GM12878 (cell line): ENCODE results near the gene TTLL3. TPM values are rescaled to one million over a fixed set of nuclear protein-coding genes. Genes with fewer than 3 reads are reported as not detected.
A peak's percentile ranks its signal among the peaks of the same experiment; 100 is the strongest.

ENCODE experiments used
- CHD2 ChIP-seq: IDR thresholded peaks from 2 replicates; pipeline ENCODE4 v1.6.1; 2011; ENCODE audit warnings: low read depth, low read length, improper control_type of control experiment, borderline replicate concordance
- CREM ChIP-seq: IDR thresholded peaks from 2 replicates; pipeline ENCODE4 v1.6.1; 2014; ENCODE audit warnings: antibody characterized with exemption, low read depth
- EED ChIP-seq: sonication (generic); IDR thresholded peaks from 2 replicates; pipeline ENCODE4 v1.6.1; 2016; ENCODE audit warnings: antibody characterized with exemption, low read depth
- EP300 ChIP-seq, 2 experiments: fragments of 150-350 bp in 1 of 2; IDR thresholded peaks; 2 replicates each; pipeline ENCODE4 v1.6.1; 2011 to 2012; ENCODE audit warnings: low read depth in 2 of 2, low read length in 2 of 2, borderline replicate concordance in 1 of 2, improper control_type of control experiment in 1 of 2, inconsistent platforms in 1 of 2; ENCODE audit not compliant: control insufficient read depth in 1 of 2
- IKZF1 ChIP-seq: fragments of 450-650 bp; conservative IDR thresholded peaks from 2 replicates; pipeline ENCODE4 v1.6.1; 2017; ENCODE audit warnings: antibody characterized with exemption, mild to moderate bottlenecking
- KDM1A ChIP-seq: fragments of 200-600 bp; sonication (generic); IDR thresholded peaks from 2 replicates; pipeline ENCODE4 v1.6.1; 2016; ENCODE audit warnings: borderline replicate concordance
- MAX ChIP-seq: IDR thresholded peaks from 2 replicates; pipeline ENCODE4 v1.6.1; 2012; ENCODE audit warnings: low read depth, low read length, improper control_type of control experiment
- MEF2A ChIP-seq: IDR thresholded peaks from 2 replicates; pipeline ENCODE4 v1.6.1; 2011; ENCODE audit warnings: low read depth, mild to moderate bottlenecking, low read length, moderate library complexity; ENCODE audit not compliant: insufficient read depth
- MLLT1 ChIP-seq: fragments of 450-650 bp; IDR thresholded peaks from 2 replicates; pipeline ENCODE4 v1.6.1; 2016; ENCODE audit warnings: mild to moderate bottlenecking
- MTA2 ChIP-seq: fragments of 450-650 bp; IDR thresholded peaks from 2 replicates; pipeline ENCODE4 v1.6.1; 2016; ENCODE audit warnings: low read depth, mild to moderate bottlenecking, moderate library complexity
- NBN ChIP-seq: fragments of 450-650 bp; IDR thresholded peaks from 2 replicates; pipeline ENCODE4 v1.6.1; 2016
- PAX8 ChIP-seq: fragments of 450-650 bp; IDR thresholded peaks from 2 replicates; pipeline ENCODE4 v1.6.1; 2017; ENCODE audit warnings: mild to moderate bottlenecking, moderate library complexity
- POLR2AphosphoS2 ChIP-seq: IDR thresholded peaks from 2 replicates; pipeline ENCODE4 v1.6.1; 2011; ENCODE audit warnings: low read depth, mild to moderate bottlenecking, low read length, improper control_type of control experiment, moderate library complexity
- REST ChIP-seq: IDR thresholded peaks from 2 replicates; pipeline ENCODE4 v1.6.1; 2012; ENCODE audit warnings: mild to moderate bottlenecking, low read depth, low read length
- STAT3 ChIP-seq: IDR thresholded peaks from 2 replicates; pipeline ENCODE4 v1.6.1; 2011; ENCODE audit warnings: low read depth, low read length, improper control_type of control experiment
- TCF3 ChIP-seq: IDR thresholded peaks from 2 replicates; pipeline ENCODE4 v1.6.1; 2012; ENCODE audit warnings: low read depth, mild to moderate bottlenecking, low read length, borderline replicate concordance; ENCODE audit not compliant: insufficient read depth
- polyA plus RNA-seq, 11 experiments: library from polyadenylated mRNA; depleted of rRNA in 4 of 11; unstranded in 6 of 11; stranded (reverse) in 5 of 11; fragments of >200 nt; fragmentation: Nextera tagmentation in 4 of 11; fragmentation: Illumina TruSeq in 1 of 11; extraction: Ambion mirVana in 4 of 11; extraction: Trizol in 1 of 11; gene quantifications; 1 replicate in 1 of 11; 2 replicates in 10 of 11; pipeline versions ENCODE4 v1.2.1 to v1.2.3, GENCODE V29; 2011 to 2016; ENCODE audit warnings: inconsistent platforms in 2 of 11, missing spikeins in 2 of 11, low read depth in 1 of 11
- total RNA-seq, 4 experiments: library from RNA; depleted of rRNA in 3 of 4; stranded (reverse); fragments of >200 nt in 3 of 4; fragmentation: Illumina TruSeq in 1 of 4; extraction: Trizol in 1 of 4; gene quantifications; 2 replicates each; pipeline versions ENCODE4 v1.2.1 to v1.2.3, GENCODE V29; 2013 to 2021
- TF ChIP-seq, protein P1 (sequence below): IDR thresholded peaks from 2 replicates; pipeline ENCODE4 v1.6.1; 2011; ENCODE audit warnings: borderline replicate concordance, low read depth, mild to moderate bottlenecking, moderate library complexity, low read length; ENCODE audit not compliant: insufficient read depth, poor library complexity, severe bottlenecking
- TF ChIP-seq, protein P2 (sequence below): fragments of 450-650 bp; IDR thresholded peaks from 2 replicates; pipeline ENCODE4 v1.6.1; 2017; ENCODE audit warnings: mild to moderate bottlenecking, low read depth, inconsistent platforms; ENCODE audit not compliant: poor library complexity, severe bottlenecking

TTLL3 gene
- total and polyA plus RNA-seq, 10 of the 15 experiments (the other 5 are each of a cell fraction or from before 2014, with no cell fraction given) = 4.2 to 51.3 (median 18.9) TPM

- TF ChIP-seq, protein P1, sequence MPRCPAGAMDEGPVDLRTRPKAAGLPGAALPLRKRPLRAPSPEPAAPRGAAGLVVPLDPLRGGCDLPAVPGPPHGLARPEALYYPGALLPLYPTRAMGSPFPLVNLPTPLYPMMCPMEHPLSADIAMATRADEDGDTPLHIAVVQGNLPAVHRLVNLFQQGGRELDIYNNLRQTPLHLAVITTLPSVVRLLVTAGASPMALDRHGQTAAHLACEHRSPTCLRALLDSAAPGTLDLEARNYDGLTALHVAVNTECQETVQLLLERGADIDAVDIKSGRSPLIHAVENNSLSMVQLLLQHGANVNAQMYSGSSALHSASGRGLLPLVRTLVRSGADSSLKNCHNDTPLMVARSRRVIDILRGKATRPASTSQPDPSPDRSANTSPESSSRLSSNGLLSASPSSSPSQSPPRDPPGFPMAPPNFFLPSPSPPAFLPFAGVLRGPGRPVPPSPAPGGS = no peak
- TF ChIP-seq MTA2 (peak; percentile 55; the same call in 1 of the 2 replicates), REST (no peak), POLR2AphosphoS2 (no peak), TCF3 (no peak), KDM1A (no peak), CHD2 (no peak), MAX (no peak), PAX8 (no peak), MEF2A (0 out of 2 replicates have a peak, but pooled peaks have one; percentile 16), EP300 (IDR thresholded peaks at IDR 0.05; ENCODE audit: borderline replicate concordance in 1 of 2, control insufficient read depth in 1 of 2, low read depth in 2 of 2, low read length in 2 of 2) (peak in 1 of 2 experiments; percentile 45; a peak in 1 of 4 replicates), EED (peak; percentile 64), NBN (0 out of 2 replicates have a peak, but pooled peaks have one; percentile 37), CREM (no peak), MLLT1 (peak; percentile 67; the same call in 1 of the 2 replicates), IKZF1 (peak; percentile 56; the same call in 1 of the 2 replicates), STAT3 (no peak)
- TF ChIP-seq, protein P2, sequence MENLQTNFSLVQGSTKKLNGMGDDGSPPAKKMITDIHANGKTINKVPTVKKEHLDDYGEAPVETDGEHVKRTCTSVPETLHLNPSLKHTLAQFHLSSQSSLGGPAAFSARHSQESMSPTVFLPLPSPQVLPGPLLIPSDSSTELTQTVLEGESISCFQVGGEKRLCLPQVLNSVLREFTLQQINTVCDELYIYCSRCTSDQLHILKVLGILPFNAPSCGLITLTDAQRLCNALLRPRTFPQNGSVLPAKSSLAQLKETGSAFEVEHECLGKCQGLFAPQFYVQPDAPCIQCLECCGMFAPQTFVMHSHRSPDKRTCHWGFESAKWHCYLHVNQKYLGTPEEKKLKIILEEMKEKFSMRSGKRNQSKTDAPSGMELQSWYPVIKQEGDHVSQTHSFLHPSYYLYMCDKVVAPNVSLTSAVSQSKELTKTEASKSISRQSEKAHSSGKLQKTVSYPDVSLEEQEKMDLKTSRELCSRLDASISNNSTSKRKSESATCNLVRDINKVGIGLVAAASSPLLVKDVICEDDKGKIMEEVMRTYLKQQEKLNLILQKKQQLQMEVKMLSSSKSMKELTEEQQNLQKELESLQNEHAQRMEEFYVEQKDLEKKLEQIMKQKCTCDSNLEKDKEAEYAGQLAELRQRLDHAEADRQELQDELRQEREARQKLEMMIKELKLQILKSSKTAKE = peak; percentile 65
Observed at GRCh38 chr3:9779721-9780457, 30.2 kb upstream of the TTLL3 start (continued).
